Fibroblast of pulmonary artery (primary cell): ENCODE results near the gene NCEH1.
"Not testable (repeated sequence)": the region's sequence is repeated elsewhere in the genome, so short reads cannot be mapped to it uniquely, and the experiment has no call there.

Source experiments
- DNase-seq: peaks from one replicate; pipeline ENCODE4 v3.0.0-alpha.2; 2010; ENCODE audit warnings: low read depth
- H3K4me3 ChIP-seq: replicated peaks from 2 replicates; pipeline ENCODE4 v1.5.1; 2011; ENCODE audit warnings: low read depth, mild to moderate bottlenecking, control low read depth, low read length, moderate library complexity
- CTCF ChIP-seq: IDR thresholded peaks from 2 replicates; pipeline ENCODE4 v1.5.1; 2011; ENCODE audit warnings: mild to moderate bottlenecking, control low read depth, low read length, inconsistent platforms; ENCODE audit errors: missing control alignments

NCEH1 gene

GRCh38 chr3:172676196-172676922 is 34.5 kb downstream of the NCEH1 start:
- no peak for DNase-seq
- H3K4me3 ChIP-seq, result no peak overlapping the region
- TF ChIP-seq CTCF, result no peak

- H3K4me3 ChIP-seq, result no peak overlapping the region
- DNase-seq, result peak; percentile 77
These were observed 35.2 kb downstream of the NCEH1 start for GRCh38 chr3:172675441-172676193.

GRCh38 chr3:172673210-172673679 is 37.6 kb downstream of the NCEH1 start:
- H3K4me3 ChIP-seq, result no peak overlapping the region
- peak; percentile 84 for TF ChIP-seq CTCF

More at GRCh38 chr3:172675441-172676193, 35.2 kb downstream of the NCEH1 start:
- peak; percentile 73 for TF ChIP-seq CTCF

GRCh38 chr3:172669021-172669420 is 41.8 kb downstream of the NCEH1 start:
- no peak for DNase-seq
- H3K4me3 ChIP-seq, result no peak overlapping the region
- no peak for TF ChIP-seq CTCF

More at GRCh38 chr3:172673210-172673679, 37.6 kb downstream of the NCEH1 start:
- DNase-seq, result peak; percentile 83

GRCh38 chr3:172666873-172667694 is 43.8 kb downstream of the NCEH1 start:
- TF ChIP-seq CTCF, result peak; percentile 85
- H3K4me3 ChIP-seq, result peak overlapping the region; percentile 47
- DNase-seq, result peak; percentile 96

GRCh38 chr3:172666181-172666872 is 44.5 kb downstream of the NCEH1 start:
- DNase-seq, result peak; percentile 80
- H3K4me3 ChIP-seq, result peak overlapping the region; percentile 47
- peak; percentile 56 for TF ChIP-seq CTCF

- DNase-seq, H3K4me3 ChIP-seq: not testable (repeated sequence)
These were observed 45.4 kb downstream of the NCEH1 start for GRCh38 chr3:172665510-172665909.

- not testable (repeated sequence) for H3K4me3 ChIP-seq, DNase-seq
These were observed 50.4 kb downstream of the NCEH1 start for GRCh38 chr3:172660421-172660820.
